ENCODE measurements around the gene SURF4.

DNA sequence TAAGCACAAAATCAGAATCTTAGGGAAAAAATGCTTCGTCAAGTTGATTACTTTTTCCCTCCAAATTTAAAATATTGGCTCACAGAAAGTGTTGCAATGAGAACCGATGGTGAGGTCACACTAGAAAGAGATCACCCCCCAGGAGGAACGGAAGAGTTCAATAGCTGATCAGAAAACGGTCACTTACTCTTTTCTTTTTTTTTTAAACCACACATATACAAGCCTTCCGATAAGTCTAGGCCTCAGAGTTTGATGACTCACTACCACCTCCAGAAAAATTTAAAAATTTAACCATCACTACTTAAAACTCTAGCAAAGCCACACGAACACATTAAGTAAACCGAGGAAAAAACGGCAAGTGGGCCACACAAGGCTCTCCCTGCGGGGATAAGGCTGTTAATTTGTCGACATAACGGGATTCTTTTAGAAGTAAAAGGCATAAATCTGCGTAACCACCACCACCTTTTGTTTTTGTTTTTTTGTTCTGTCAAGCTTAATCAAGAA, 1.2 kb downstream of the SURF4 start:
- TF ChIP-seq, protein P1, sequence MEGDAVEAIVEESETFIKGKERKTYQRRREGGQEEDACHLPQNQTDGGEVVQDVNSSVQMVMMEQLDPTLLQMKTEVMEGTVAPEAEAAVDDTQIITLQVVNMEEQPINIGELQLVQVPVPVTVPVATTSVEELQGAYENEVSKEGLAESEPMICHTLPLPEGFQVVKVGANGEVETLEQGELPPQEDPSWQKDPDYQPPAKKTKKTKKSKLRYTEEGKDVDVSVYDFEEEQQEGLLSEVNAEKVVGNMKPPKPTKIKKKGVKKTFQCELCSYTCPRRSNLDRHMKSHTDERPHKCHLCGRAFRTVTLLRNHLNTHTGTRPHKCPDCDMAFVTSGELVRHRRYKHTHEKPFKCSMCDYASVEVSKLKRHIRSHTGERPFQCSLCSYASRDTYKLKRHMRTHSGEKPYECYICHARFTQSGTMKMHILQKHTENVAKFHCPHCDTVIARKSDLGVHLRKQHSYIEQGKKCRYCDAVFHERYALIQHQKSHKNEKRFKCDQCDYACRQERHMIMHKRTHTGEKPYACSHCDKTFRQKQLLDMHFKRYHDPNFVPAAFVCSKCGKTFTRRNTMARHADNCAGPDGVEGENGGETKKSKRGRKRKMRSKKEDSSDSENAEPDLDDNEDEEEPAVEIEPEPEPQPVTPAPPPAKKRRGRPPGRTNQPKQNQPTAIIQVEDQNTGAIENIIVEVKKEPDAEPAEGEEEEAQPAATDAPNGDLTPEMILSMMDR (IDR thresholded peaks at IDR 0.05): no peak
- TF ChIP-seq POLR2A (IDR thresholded peaks at IDR 0.05): no peak
- TF ChIP-seq POLR2AphosphoS5 (IDR thresholded peaks at IDR 0.05): no peak
